Activated B cell treated with CpG ODN at 0.5 μM for 24 hours (primary cell): ENCODE measurements around the gene CTDSP1. TPM values are rescaled to one million over a fixed set of nuclear protein-coding genes. Genes with fewer than 3 reads are reported as not detected.

Experiments
- ATAC-seq: fragments of 200-7000 bp; cut with Tn5 transposase; one replicate; pipeline ENCODE4 v1.10.0; 2021; ENCODE audit warnings: low read depth, mild to moderate bottlenecking, moderate library complexity
- CTCF ChIA-PET: fragments of 350-600 bp; sonication (Branson Sonifier 250); formaldehyde crosslinking; loops from one replicate; lab custom pipeline; 2021; ENCODE audit warnings: antibody characterized with exemption; lab: Charles Lee
- POLR2A ChIA-PET: fragments of 350-600 bp; sonication (Branson Sonifier 250); formaldehyde crosslinking; loops from one replicate; lab custom pipeline; 2021; ENCODE audit warnings: antibody characterized with exemption; lab: Charles Lee
- DNase-seq: peaks from one replicate; pipeline ENCODE4 v3.0.0; 2022
- H3K27ac Mint-ChIP-seq: one replicate; pipeline ENCODE4 v1.8.0; 2020; ENCODE audit warnings: mixed read lengths
- H3K27me3 Mint-ChIP-seq: one replicate; pipeline ENCODE4 v1.8.0; 2021; ENCODE audit warnings: mixed read lengths
- H3K36me3 Mint-ChIP-seq: one replicate; pipeline ENCODE4 v1.8.0; 2021; ENCODE audit warnings: low read depth, mixed read lengths
- H3K4me1 Mint-ChIP-seq: one replicate; pipeline ENCODE4 v1.8.0; 2021; ENCODE audit warnings: mixed read lengths
- H3K4me3 Mint-ChIP-seq: one replicate; pipeline ENCODE4 v1.8.0; 2020; ENCODE audit warnings: mild to moderate bottlenecking, mixed read lengths
- H3K9me3 Mint-ChIP-seq: one replicate; pipeline ENCODE4 v1.8.0; 2020; ENCODE audit warnings: mixed read lengths
- CTCF ChIP-seq: fragments of 200-600 bp; IDR thresholded peaks from one replicate; pipeline ENCODE4 v1.8.0; 2022; ENCODE audit warnings: antibody characterized with exemption, mild to moderate bottlenecking
- intact Hi-C: fragments of 100-400 bp; cut with micrococcal nuclease; formaldehyde crosslinking; loops from one replicate; pipeline ENCODE4 v1.15.1; 2024
- total RNA-seq: library from RNA; stranded (reverse); gene quantifications from 2 replicates; pipeline ENCODE4 v1.2.3, GENCODE V29; 2022

CTDSP1 gene
- total RNA-seq, 1 donor from 2014 or later = 118 TPM

GRCh38 chr2:218381916-218382366 is 17.7 kb upstream of the CTDSP1 start, which contains the start of gene SLC11A1:
TSS of gene SLC11A1 (plus strand) at chr2:218382273. CDS start at chr2:218382369, 96 bp downstream.
- Mint-ChIP-seq H3K9me3 (no peaks in the 10 kb centered on the region), H3K4me1 (peaks cover 4% of the 10 kb centered on the region), H3K36me3 (no peaks in the 10 kb centered on the region), H3K27ac (peak within 1 kb of the TSS; percentile 36), H3K27me3 (no peaks in the 10 kb centered on the region), H3K4me3 (no peak within 1 kb of the TSS)
- POLR2A ChIA-PET = interaction anchor here (0.9 to 1.2 kb wide), 3 partner anchors 14 to 49 kb away, joined by 3 to 4 read pairs (median 3); no protein-coding TSS in a partner anchor
- no peak for TF ChIP-seq CTCF
- intact Hi-C loops = no loop called here
- CTCF ChIA-PET = interaction anchor here (0.6 kb wide), 1 partner anchor 10 kb away, joined by 3 read pairs; no protein-coding TSS in a partner anchor
- ATAC-seq (peak; percentile 62), DNase-seq (no peak)

DNA sequence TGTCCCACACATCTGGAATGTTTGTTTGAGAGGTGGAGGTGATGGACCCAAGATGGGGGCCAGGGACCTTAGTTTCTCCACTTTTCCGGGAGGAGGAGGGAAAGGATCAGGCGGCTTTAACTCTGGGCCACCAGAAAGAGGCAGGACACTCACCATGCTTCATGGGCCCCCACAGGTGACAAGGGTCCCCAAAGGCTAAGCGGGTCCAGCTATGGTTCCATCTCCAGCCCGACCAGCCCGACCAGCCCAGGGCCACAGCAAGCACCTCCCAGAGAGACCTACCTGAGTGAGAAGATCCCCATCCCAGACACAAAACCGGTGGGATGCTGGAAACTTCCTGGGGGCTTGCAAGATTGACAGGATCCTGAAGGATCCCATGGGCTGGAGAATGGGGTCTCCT is 16.9 kb upstream of the CTDSP1 start:
- TF ChIP-seq CTCF = no peak

DNA sequence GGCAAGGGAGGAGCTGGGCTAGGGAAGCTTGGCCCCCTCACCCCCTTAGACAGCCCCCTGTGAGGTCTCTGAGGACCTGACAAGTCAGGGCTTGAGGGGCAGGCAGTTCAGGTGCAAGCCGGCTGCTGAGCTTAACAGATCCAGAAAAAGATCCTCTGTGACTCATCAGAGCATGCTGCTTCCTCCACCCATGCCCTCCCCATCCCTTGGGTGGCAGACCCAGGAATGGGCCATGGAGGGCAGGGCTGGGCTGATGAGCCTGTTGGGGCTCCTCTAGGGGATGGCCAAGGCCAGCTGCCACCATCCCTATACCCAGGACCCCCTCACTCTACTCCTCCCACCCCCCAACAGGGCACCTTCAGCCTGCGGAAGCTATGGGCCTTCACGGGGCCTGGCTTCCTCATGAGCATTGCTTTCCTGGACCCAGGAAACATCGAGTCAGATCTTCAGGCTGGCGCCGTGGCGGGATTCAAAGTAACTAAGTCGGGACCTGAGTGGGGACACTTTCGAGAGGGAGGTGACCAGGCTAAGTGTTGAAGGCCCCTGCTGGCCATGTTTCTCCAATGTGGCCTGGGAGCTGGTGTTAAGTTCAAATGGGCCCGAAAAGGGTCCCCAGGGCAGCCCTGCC is 15.7 kb upstream of the CTDSP1 start:
- Mint-ChIP-seq H3K36me3 (no peaks in the 10 kb centered on the region), H3K4me3 (no peak overlapping the region), H3K9me3 (no peaks in the 10 kb centered on the region), H3K27me3 (peaks cover 2% of the 10 kb centered on the region), H3K4me1 (peaks cover 11% of the 10 kb centered on the region), H3K27ac (no peak overlapping the region)
- ATAC-seq = no peak
- POLR2A ChIA-PET = interaction anchor here (0.8 kb wide), 1 partner anchor 20 kb away, joined by 3 read pairs; no protein-coding TSS in a partner anchor
- intact Hi-C loops = no loop called here
- CTCF ChIA-PET = no interaction called here
- DNase-seq = no peak
- no peak for TF ChIP-seq CTCF

More for the DNA sequence above, 16.9 kb upstream of the CTDSP1 start:
- Mint-ChIP-seq H3K4me3 (no peak overlapping the region), H3K4me1 (peaks cover 11% of the 10 kb centered on the region), H3K27ac (no peak overlapping the region), H3K36me3 (no peaks in the 10 kb centered on the region), H3K27me3 (peaks cover 2% of the 10 kb centered on the region), H3K9me3 (no peaks in the 10 kb centered on the region)
- ChIA-PET POLR2A (no interaction called here), CTCF (interaction anchor here (0.6 kb wide), 1 partner anchor 9 kb away, joined by 3 read pairs; no protein-coding TSS in a partner anchor)
- intact Hi-C loops = no loop called here
- no peak for ATAC-seq
- DNase-seq = no peak

- ATAC-seq = no peak
- no peak overlapping the region for H3K27ac Mint-ChIP-seq
- intact Hi-C loops = no loop called here
- H3K36me3 Mint-ChIP-seq = no peaks in the 10 kb centered on the region
- POLR2A ChIA-PET = no interaction called here
- H3K4me1 Mint-ChIP-seq = peaks cover 11% of the 10 kb centered on the region
- no peaks in the 10 kb centered on the region for H3K9me3 Mint-ChIP-seq
- CTCF ChIA-PET = no interaction called here
- TF ChIP-seq CTCF = no peak
- no peak for DNase-seq
- H3K27me3 Mint-ChIP-seq = peaks cover 2% of the 10 kb centered on the region
- H3K4me3 Mint-ChIP-seq = no peak overlapping the region
Observed at GRCh38 chr2:218384975-218385374, 14.7 kb upstream of the CTDSP1 start.

- Mint-ChIP-seq H3K36me3 (no peaks in the 10 kb centered on the region), H3K27ac (no peak overlapping the region), H3K27me3 (peaks cover 2% of the 10 kb centered on the region), H3K4me1 (peaks cover 10% of the 10 kb centered on the region), H3K9me3 (no peaks in the 10 kb centered on the region), H3K4me3 (peak overlapping the region; percentile 67)
- ChIA-PET CTCF (no interaction called here), POLR2A (interaction anchor here (1.1 to 1.2 kb wide), 2 partner anchors 31 to 114 kb away, joined by 3 to 5 read pairs; no protein-coding TSS in a partner anchor)
- intact Hi-C loops = loop anchor here (2.0 kb wide), 1 partner anchor 16 kb away; no protein-coding TSS in a partner anchor
- DNase-seq (no peak), ATAC-seq (no peak)
- no peak for TF ChIP-seq CTCF
Observed at GRCh38 chr2:218386505-218387368, 12.9 kb upstream of the CTDSP1 start.
